Stimulated activated CD4-positive, alpha-beta T cell treated with anti-CD3 and anti-CD28 coated beads, TNF-alpha, amount 100 ng/mL, for 48 hours (primary cell): ENCODE data around the gene SVIL.

Experiments used
- DNase-seq, 3 donors: peaks; one replicate each; pipeline ENCODE4 v3.0.0-alpha.2; 2020; ENCODE audit warnings: low read depth in 3 of 3

The SVIL gene

GRCh38 chr10:29417324-29417723 is 217.4 kb downstream of the SVIL start:
- no peak for DNase-seq

- no peak for DNase-seq
These were observed 218.9 kb downstream of the SVIL start for GRCh38 chr10:29415876-29416275.

GRCh38 chr10:29414501-29414900 is 220.3 kb downstream of the SVIL start:
- no peak for DNase-seq

GRCh38 chr10:29412485-29412884 is 222.3 kb downstream of the SVIL start:
- DNase-seq: no peak

- no peak for DNase-seq
These were observed 223.0 kb downstream of the SVIL start for GRCh38 chr10:29411666-29412315.

GRCh38 chr10:29409241-29410054 is 225.3 kb downstream of the SVIL start:
- peak in 1 of 3 donors; percentile 30 for DNase-seq

- DNase-seq: no peak
These were observed 225.9 kb downstream of the SVIL start for GRCh38 chr10:29408847-29409240.
